ENCODE measurements around the gene DAPK1. TPM values are rescaled to one million over a fixed set of nuclear protein-coding genes. Genes with fewer than 3 reads are reported as not detected.

DAPK1 gene
- total and polyA plus RNA-seq, 2 experiments from 2014 or later: 44.4 to 62.3 TPM

DNA sequence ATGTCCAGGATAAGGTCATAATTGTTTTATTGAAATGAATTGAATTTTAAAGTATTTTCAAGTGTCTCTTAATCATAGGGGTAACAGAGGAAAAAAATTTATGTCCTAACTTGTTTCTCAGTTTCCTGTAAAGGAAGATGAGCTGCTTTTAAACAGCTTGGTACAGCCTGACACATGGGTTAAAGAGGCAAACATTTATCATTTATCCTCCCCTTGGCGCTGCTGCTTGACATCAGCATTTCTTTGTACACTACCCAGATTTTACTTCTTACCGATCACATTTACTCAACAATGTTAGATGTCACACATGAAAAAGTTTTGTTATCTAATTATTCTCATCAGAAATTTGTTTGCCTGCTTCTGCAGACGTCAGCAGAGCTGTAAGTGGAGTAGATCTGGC, 148.9 kb downstream of the DAPK1 start:
- WGBS (ENCODE audit: low lambda C conversion rate, missing lambda C conversion rate): 83% methylated on average over 3 of the region's 3 CpGs
- H3K27ac ChIP-seq: peak overlapping the region; percentile 54
- H4K20me1 ChIP-seq (ENCODE audit: insufficient read depth, poor library complexity, severe bottlenecking): no peaks in the 10 kb centered on the region
- no peaks in the 10 kb centered on the region for H3K36me3 ChIP-seq (replicated peaks; ENCODE audit: insufficient read depth, low read depth)
- H3K79me2 ChIP-seq: no peaks in the 10 kb centered on the region
- no peaks in the 10 kb centered on the region for H3K9me2 ChIP-seq (replicated peaks; ENCODE audit: insufficient read depth)
- no peaks in the 10 kb centered on the region for H3K9me3 ChIP-seq (ENCODE audit: low read depth)
- no peak overlapping the region for H3K4me3 ChIP-seq
- no peak overlapping the region for H2AFZ ChIP-seq
- H3K27me3 ChIP-seq: no peaks in the 10 kb centered on the region
- H3K4me1 ChIP-seq (ENCODE audit: insufficient read depth): peaks cover 12% of the 10 kb centered on the region
- DNase-seq (ENCODE audit: low spot score): no peak
- TF ChIP-seq EZH2 (IDR thresholded peaks at IDR 0.05; ENCODE audit: borderline replicate concordance): no peak
- TF ChIP-seq, protein P1, sequence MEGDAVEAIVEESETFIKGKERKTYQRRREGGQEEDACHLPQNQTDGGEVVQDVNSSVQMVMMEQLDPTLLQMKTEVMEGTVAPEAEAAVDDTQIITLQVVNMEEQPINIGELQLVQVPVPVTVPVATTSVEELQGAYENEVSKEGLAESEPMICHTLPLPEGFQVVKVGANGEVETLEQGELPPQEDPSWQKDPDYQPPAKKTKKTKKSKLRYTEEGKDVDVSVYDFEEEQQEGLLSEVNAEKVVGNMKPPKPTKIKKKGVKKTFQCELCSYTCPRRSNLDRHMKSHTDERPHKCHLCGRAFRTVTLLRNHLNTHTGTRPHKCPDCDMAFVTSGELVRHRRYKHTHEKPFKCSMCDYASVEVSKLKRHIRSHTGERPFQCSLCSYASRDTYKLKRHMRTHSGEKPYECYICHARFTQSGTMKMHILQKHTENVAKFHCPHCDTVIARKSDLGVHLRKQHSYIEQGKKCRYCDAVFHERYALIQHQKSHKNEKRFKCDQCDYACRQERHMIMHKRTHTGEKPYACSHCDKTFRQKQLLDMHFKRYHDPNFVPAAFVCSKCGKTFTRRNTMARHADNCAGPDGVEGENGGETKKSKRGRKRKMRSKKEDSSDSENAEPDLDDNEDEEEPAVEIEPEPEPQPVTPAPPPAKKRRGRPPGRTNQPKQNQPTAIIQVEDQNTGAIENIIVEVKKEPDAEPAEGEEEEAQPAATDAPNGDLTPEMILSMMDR (IDR thresholded peaks at IDR 0.05; ENCODE audit: poor library complexity): no peak
- no peak overlapping the region for H3K4me2 ChIP-seq

DNA sequence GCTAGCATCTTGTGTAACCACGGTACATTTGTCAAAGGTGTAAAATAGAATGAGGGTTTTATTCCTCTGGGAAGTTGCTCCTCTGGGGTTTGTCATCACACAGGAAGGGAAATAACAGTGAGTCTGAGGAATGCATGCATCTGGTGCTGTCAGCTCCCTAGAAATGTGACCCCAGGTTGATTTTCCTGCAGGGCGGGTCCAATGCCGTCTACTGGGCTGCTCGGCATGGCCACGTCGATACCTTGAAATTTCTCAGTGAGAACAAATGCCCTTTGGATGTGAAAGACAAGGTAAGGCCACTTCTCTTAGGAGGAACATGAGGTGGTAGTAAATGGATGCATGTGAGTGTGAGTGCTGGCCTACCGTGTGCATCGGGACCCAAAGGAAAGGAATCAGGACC, 149.4 kb downstream of the DAPK1 start:
- WGBS (ENCODE audit: low lambda C conversion rate, missing lambda C conversion rate): 82% methylated on average over 8 of the region's 8 CpGs
- Histone ChIP-seq H3K4me2 (no peak overlapping the region), H3K27ac (no peak overlapping the region), H3K79me2 (no peaks in the 10 kb centered on the region), H3K4me1 (ENCODE audit: insufficient read depth) (peaks cover 9% of the 10 kb centered on the region), H3K9me3 (ENCODE audit: low read depth) (no peaks in the 10 kb centered on the region), H3K27me3 (no peaks in the 10 kb centered on the region), H4K20me1 (ENCODE audit: insufficient read depth, poor library complexity, severe bottlenecking) (no peaks in the 10 kb centered on the region), H2AFZ (no peak overlapping the region), H3K36me3 (replicated peaks; ENCODE audit: insufficient read depth, low read depth) (no peaks in the 10 kb centered on the region), H3K4me3 (no peak overlapping the region), H3K9me2 (replicated peaks; ENCODE audit: insufficient read depth) (no peaks in the 10 kb centered on the region)
- TF ChIP-seq EZH2phosphoT487 (IDR thresholded peaks at IDR 0.05; ENCODE audit: low read depth, severe bottlenecking, unreplicated experiment) (no peak), EZH2 (IDR thresholded peaks at IDR 0.05; ENCODE audit: borderline replicate concordance) (no peak)
- TF ChIP-seq, protein P1 (IDR thresholded peaks at IDR 0.05; ENCODE audit: poor library complexity): no peak
- DNase-seq (ENCODE audit: low spot score): no peak

DNA sequence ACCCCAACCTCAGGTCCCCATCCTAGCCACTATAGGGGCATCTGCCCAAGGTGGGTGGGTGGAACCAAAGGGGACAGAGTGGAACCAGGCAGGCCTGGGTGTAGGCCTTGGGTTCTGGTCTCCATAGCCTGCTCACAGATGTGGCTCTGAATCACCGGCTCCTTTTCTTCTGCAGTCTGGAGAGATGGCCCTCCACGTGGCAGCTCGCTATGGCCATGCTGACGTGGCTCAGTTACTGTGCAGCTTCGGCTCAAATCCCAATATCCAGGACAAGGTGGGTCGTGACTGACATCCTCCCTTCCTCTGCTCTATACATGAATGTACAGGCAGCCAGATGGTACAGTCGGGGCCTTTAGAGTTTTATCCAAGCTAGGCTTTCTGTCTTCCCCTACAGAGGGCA, 150.9 kb downstream of the DAPK1 start:
- TF ChIP-seq EZH2phosphoT487 (IDR thresholded peaks at IDR 0.05; ENCODE audit: low read depth, severe bottlenecking, unreplicated experiment) (no peak), EZH2 (IDR thresholded peaks at IDR 0.05; ENCODE audit: borderline replicate concordance) (no peak)
- TF ChIP-seq, protein P1 (IDR thresholded peaks at IDR 0.05; ENCODE audit: poor library complexity): no peak
- Histone ChIP-seq H3K4me2 (no peak overlapping the region), H3K36me3 (replicated peaks; ENCODE audit: insufficient read depth, low read depth) (no peaks in the 10 kb centered on the region), H3K4me3 (no peak overlapping the region), H3K27ac (no peak overlapping the region), H3K4me1 (ENCODE audit: insufficient read depth) (no peaks in the 10 kb centered on the region), H3K27me3 (no peaks in the 10 kb centered on the region), H3K9me2 (replicated peaks; ENCODE audit: insufficient read depth) (no peaks in the 10 kb centered on the region), H4K20me1 (ENCODE audit: insufficient read depth, poor library complexity, severe bottlenecking) (no peaks in the 10 kb centered on the region), H3K9me3 (ENCODE audit: low read depth) (no peaks in the 10 kb centered on the region), H3K79me2 (no peaks in the 10 kb centered on the region), H2AFZ (no peak overlapping the region)
- 97% methylated on average over 7 of the region's 7 CpGs for WGBS (ENCODE audit: low lambda C conversion rate, missing lambda C conversion rate)
- DNase-seq (ENCODE audit: low spot score): no peak
